Caco-2 (cell line): ENCODE data around the gene PRSS57. TPM values are rescaled to one million over a fixed set of nuclear protein-coding genes. Genes with fewer than 3 reads are reported as not detected.

Experiments
- BruUV-seq: library from RNA; stranded (reverse); fragments of 400-500 nt; replicated peaks from 2 replicates; lab custom pipeline; 2021; lab: Mats Ljungman, UMichigan
- CTCF ChIA-PET: fragments of 300-600 bp; sonication (Branson Sonifier 250); formaldehyde crosslinking; loops from one replicate; lab custom pipeline; 2022; ENCODE audit warnings: antibody characterized with exemption; lab: Charles Lee
- POLR2A ChIA-PET: fragments of 300-600 bp; sonication (Branson Sonifier 250); formaldehyde crosslinking; loops from one replicate; lab custom pipeline; 2022; ENCODE audit warnings: antibody characterized with exemption; lab: Charles Lee
- DNase-seq, 2 experiments: peaks; one replicate each; pipeline versions ENCODE4 v3.0.0 to v3.0.0-alpha.2; 2020 to 2022
- H3K27me3 ChIP-seq: replicated peaks from 2 replicates; pipeline ENCODE4 v1.6.0; 2011; ENCODE audit warnings: low read length; ENCODE audit not compliant: control insufficient read depth, insufficient read depth
- H3K36me3 ChIP-seq: 2 replicates; pipeline ENCODE4 v1.5.1; 2011; ENCODE audit warnings: low read length; ENCODE audit not compliant: control insufficient read depth, insufficient read depth
- H3K4me1 ChIP-seq: fragments of 250-450 bp; sonication (Bioruptor Pico); 2 replicates; pipeline ENCODE4 v1.5.1; 2020; ENCODE audit warnings: mild to moderate bottlenecking
- H3K4me3 ChIP-seq: 2 replicates; pipeline ENCODE4 v1.5.1; 2011; ENCODE audit warnings: low read depth, mild to moderate bottlenecking, control low read depth, low read length
- H3K9me3 ChIP-seq: fragments of 250-450 bp; sonication (Bioruptor Pico); 2 replicates; pipeline ENCODE4 v1.5.1; 2020; ENCODE audit warnings: mild to moderate bottlenecking, moderate library complexity
- H3K27ac Mint-ChIP-seq: one replicate; pipeline ENCODE4 v1.8.0; 2022; ENCODE audit warnings: mixed read lengths; ENCODE audit not compliant: unreplicated experiment
- H3K27me3 Mint-ChIP-seq: one replicate; pipeline ENCODE4 v1.8.0; 2022; ENCODE audit warnings: mixed read lengths; ENCODE audit not compliant: insufficient read depth, unreplicated experiment
- H3K36me3 Mint-ChIP-seq: one replicate; pipeline ENCODE4 v1.8.0; 2022; ENCODE audit warnings: mild to moderate bottlenecking, mixed read lengths; ENCODE audit not compliant: insufficient read depth, unreplicated experiment
- H3K4me1 Mint-ChIP-seq: one replicate; pipeline ENCODE4 v1.8.0; 2022; ENCODE audit warnings: low read depth, mixed read lengths; ENCODE audit not compliant: unreplicated experiment
- H3K4me3 Mint-ChIP-seq: one replicate; pipeline ENCODE4 v1.8.0; 2022; ENCODE audit warnings: mild to moderate bottlenecking, moderate library complexity, mixed read lengths; ENCODE audit not compliant: unreplicated experiment
- H3K9me3 Mint-ChIP-seq: one replicate; pipeline ENCODE4 v1.8.0; 2022; ENCODE audit warnings: mixed read lengths; ENCODE audit not compliant: unreplicated experiment
- CTCF ChIP-seq, 2 experiments: fragments of 200-600 bp in 1 of 2; IDR thresholded peaks; 1 replicate in 1 of 2; 2 replicates in 1 of 2; pipeline versions ENCODE4 v1.5.1 to v1.8.0; 2011 to 2022; ENCODE audit warnings: antibody characterized with exemption in 1 of 2, control low read depth in 1 of 2, inconsistent platforms in 1 of 2, low read depth in 1 of 2, low read length in 1 of 2, mild to moderate bottlenecking in 1 of 2, moderate library complexity in 1 of 2; ENCODE audit not compliant: insufficient read depth in 1 of 2, severe bottlenecking in 1 of 2, unreplicated experiment in 1 of 2
- intact Hi-C: fragments of 100-400 bp; cut with micrococcal nuclease; formaldehyde crosslinking; loops from one replicate; pipeline ENCODE4 v1.10.0; 2022; ENCODE audit not compliant: unreplicated experiment
- total RNA-seq: library from RNA; stranded (reverse); gene quantifications from 2 replicates; pipeline ENCODE4 v1.2.3, GENCODE V29; 2022

The PRSS57 gene
- total RNA-seq, 1 experiment from 2014 or later = not detected

GRCh38 chr19:738509-739128 lies 43.4 kb upstream of the PRSS57 start:
- no peaks in the 10 kb centered on the region for H3K27me3 ChIP-seq
- no peak for TF ChIP-seq CTCF (IDR thresholded peaks at IDR 0.05; ENCODE audit: insufficient read depth in 1 of 2, low read depth in 1 of 2, low read length in 1 of 2, severe bottlenecking in 1 of 2, unreplicated experiment in 1 of 2)
- CTCF ChIA-PET = no interaction called here
- Mint-ChIP-seq H3K27ac (peak overlapping the region; percentile 66), H3K27me3 (no peaks in the 10 kb centered on the region), H3K4me1 (peaks cover 7% of the 10 kb centered on the region), H3K9me3 (no peaks in the 10 kb centered on the region), H3K4me3 (peak overlapping the region; percentile 22), H3K36me3 (peaks cover 60% of the 10 kb centered on the region)
- peak; percentile 54 to 87 for DNase-seq
- no peak overlapping the region for H3K4me3 ChIP-seq
- H3K36me3 ChIP-seq = no peaks in the 10 kb centered on the region
- POLR2A ChIA-PET = interaction anchor here (1.3 kb wide), 1 partner anchor 12 kb away, joined by 5 read pairs; the partner anchor contains the start of gene MISP
- BruUV-seq = no TSS peak
- intact Hi-C loops = loop anchor here (2.0 kb wide), 1 partner anchor 14 kb away; no protein-coding TSS in a partner anchor
- peaks cover 5% of the 10 kb centered on the region; the same call in 1 of the 2 replicates for H3K9me3 ChIP-seq
- H3K4me1 ChIP-seq = peaks cover 16% of the 10 kb centered on the region

DNA sequence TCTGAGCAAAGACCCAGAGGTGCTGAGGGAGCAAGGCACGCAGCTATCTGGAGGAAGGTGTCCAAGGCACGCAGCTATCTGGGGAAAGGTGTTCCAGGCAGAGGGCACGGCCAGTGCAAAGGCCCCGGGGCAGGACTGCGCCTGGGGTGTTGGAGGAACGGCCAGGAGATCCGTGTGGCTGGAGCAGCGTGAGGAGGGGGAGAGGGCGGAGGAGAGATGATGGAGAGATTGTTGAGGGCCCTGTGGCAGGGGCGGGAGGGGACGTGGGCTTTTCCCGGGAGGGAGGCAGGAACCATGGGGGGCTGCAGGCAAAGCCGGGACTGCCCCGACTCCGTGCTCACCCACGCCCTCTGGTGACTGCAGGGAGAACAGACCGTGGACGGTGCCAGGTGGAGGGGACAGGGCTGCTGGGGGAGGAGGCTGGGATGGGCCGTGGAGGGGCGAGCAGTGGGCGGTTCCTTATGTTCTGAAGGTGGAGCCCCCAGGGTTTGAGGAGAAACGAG lies 42.4 kb upstream of the PRSS57 start:
- no TSS peak for BruUV-seq
- H3K27me3 Mint-ChIP-seq = no peaks in the 10 kb centered on the region
- H3K27ac Mint-ChIP-seq = peak overlapping the region; percentile 66
- H3K4me1 ChIP-seq = peaks cover 16% of the 10 kb centered on the region
- POLR2A ChIA-PET = no interaction called here
- no peak overlapping the region for H3K4me3 Mint-ChIP-seq
- peak; percentile 39 to 42 for TF ChIP-seq CTCF (IDR thresholded peaks at IDR 0.05; ENCODE audit: insufficient read depth in 1 of 2, low read depth in 1 of 2, low read length in 1 of 2, severe bottlenecking in 1 of 2, unreplicated experiment in 1 of 2)
- peaks cover 7% of the 10 kb centered on the region for H3K4me1 Mint-ChIP-seq
- H3K27me3 ChIP-seq = no peaks in the 10 kb centered on the region
- intact Hi-C loops = loop anchor here (2.0 kb wide), 1 partner anchor 15 kb away; no protein-coding TSS in a partner anchor
- no peaks in the 10 kb centered on the region for H3K9me3 Mint-ChIP-seq
- peaks cover 58% of the 10 kb centered on the region for H3K36me3 Mint-ChIP-seq
- peaks cover 5% of the 10 kb centered on the region; the same call in 1 of the 2 replicates for H3K9me3 ChIP-seq
- H3K36me3 ChIP-seq = no peaks in the 10 kb centered on the region
- H3K4me3 ChIP-seq = no peak overlapping the region
- DNase-seq = peak; percentile 59 to 63
- CTCF ChIA-PET = no interaction called here

- intact Hi-C loops = no loop called here
- Histone ChIP-seq H3K4me3 (no peak overlapping the region), H3K27me3 (no peaks in the 10 kb centered on the region), H3K9me3 (peaks cover 5% of the 10 kb centered on the region; the same call in 1 of the 2 replicates), H3K4me1 (peaks cover 16% of the 10 kb centered on the region), H3K36me3 (no peaks in the 10 kb centered on the region)
- peaks cover 7% of the 10 kb centered on the region for H3K4me1 Mint-ChIP-seq
- H3K27ac Mint-ChIP-seq = no peak overlapping the region
- POLR2A ChIA-PET = no interaction called here
- H3K9me3 Mint-ChIP-seq = no peaks in the 10 kb centered on the region
- DNase-seq = no peak
- no peak overlapping the region for H3K4me3 Mint-ChIP-seq
- CTCF ChIA-PET = no interaction called here
- no TSS peak for BruUV-seq
- peaks cover 44% of the 10 kb centered on the region for H3K36me3 Mint-ChIP-seq
- H3K27me3 Mint-ChIP-seq = no peaks in the 10 kb centered on the region
- no peak for TF ChIP-seq CTCF (IDR thresholded peaks at IDR 0.05; ENCODE audit: insufficient read depth in 1 of 2, low read depth in 1 of 2, low read length in 1 of 2, severe bottlenecking in 1 of 2, unreplicated experiment in 1 of 2)
Measured at GRCh38 chr19:736125-736524, 40.9 kb upstream of the PRSS57 start.
